ENCODE results near the gene ARRDC1.

- TF ChIP-seq POLR2A (IDR thresholded peaks at IDR 0.05) (no peak), CTCF (IDR thresholded peaks at IDR 0.05) (no peak)
Observed at GRCh38 chr9:137574192-137574591, 31.3 kb upstream of the ARRDC1 start.
